Measurements from ENCODE around the gene NLRP1.

DNA sequence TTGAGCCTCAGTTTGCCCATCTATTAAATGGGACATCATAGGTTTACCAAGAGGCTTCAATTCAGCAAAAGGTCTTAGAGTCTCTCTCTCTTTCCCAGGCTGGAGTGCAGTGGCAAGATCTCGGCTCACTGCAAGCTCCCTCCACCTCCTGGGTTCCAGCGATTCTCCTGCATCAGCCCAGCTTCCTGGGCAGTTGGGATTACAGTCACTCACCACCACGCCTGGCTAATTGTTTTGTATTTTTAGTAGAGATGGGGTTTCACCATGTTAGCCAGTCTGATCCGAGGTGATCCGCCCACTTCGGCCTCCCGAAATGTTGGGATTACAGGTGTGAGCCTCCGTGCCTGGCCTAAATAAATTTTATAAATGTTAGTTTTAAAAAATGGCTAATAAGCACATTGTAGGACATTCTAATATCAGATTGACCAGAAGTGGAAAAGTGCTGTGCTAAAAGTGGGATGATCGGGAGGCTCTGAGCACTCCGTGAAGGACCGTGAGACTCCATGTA lies 1.0 kb upstream of the NLRP1 start:
- TF ChIP-seq CTCF (IDR thresholded peaks at IDR 0.05; ENCODE audit: insufficient read depth, low read length) (no peak), POLR2AphosphoS5 (IDR thresholded peaks at IDR 0.05; ENCODE audit: low read depth) (no peak), GABPA (IDR thresholded peaks at IDR 0.05; ENCODE audit: low read depth) (no peak)
- TF ChIP-seq, protein P1, sequence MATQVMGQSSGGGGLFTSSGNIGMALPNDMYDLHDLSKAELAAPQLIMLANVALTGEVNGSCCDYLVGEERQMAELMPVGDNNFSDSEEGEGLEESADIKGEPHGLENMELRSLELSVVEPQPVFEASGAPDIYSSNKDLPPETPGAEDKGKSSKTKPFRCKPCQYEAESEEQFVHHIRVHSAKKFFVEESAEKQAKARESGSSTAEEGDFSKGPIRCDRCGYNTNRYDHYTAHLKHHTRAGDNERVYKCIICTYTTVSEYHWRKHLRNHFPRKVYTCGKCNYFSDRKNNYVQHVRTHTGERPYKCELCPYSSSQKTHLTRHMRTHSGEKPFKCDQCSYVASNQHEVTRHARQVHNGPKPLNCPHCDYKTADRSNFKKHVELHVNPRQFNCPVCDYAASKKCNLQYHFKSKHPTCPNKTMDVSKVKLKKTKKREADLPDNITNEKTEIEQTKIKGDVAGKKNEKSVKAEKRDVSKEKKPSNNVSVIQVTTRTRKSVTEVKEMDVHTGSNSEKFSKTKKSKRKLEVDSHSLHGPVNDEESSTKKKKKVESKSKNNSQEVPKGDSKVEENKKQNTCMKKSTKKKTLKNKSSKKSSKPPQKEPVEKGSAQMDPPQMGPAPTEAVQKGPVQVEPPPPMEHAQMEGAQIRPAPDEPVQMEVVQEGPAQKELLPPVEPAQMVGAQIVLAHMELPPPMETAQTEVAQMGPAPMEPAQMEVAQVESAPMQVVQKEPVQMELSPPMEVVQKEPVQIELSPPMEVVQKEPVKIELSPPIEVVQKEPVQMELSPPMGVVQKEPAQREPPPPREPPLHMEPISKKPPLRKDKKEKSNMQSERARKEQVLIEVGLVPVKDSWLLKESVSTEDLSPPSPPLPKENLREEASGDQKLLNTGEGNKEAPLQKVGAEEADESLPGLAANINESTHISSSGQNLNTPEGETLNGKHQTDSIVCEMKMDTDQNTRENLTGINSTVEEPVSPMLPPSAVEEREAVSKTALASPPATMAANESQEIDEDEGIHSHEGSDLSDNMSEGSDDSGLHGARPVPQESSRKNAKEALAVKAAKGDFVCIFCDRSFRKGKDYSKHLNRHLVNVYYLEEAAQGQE (IDR thresholded peaks at IDR 0.05; ENCODE audit: insufficient replicate concordance, low read depth) = no peak

Measured in HL-60 (cell line).